Endodermal cell (in vitro differentiated cells): ENCODE data around the gene PNPLA7. TPM values are rescaled to one million over a fixed set of nuclear protein-coding genes. Genes with fewer than 3 reads are reported as not detected.

ENCODE experiments used
- DNase-seq: peaks from one replicate; pipeline ENCODE4 v3.0.0-alpha.2; 2017
- H3K27ac ChIP-seq: 2 replicates; pipeline ENCODE4 v1.5.1; 2013; ENCODE audit warnings: mild to moderate bottlenecking, low read depth, low read length, moderate library complexity
- H3K27me3 ChIP-seq: 2 replicates; pipeline ENCODE4 v1.6.1; 2013; ENCODE audit warnings: mild to moderate bottlenecking, low read length, moderate library complexity; ENCODE audit not compliant: insufficient read depth, control insufficient read depth, poor library complexity, severe bottlenecking
- H3K36me3 ChIP-seq: 2 replicates; pipeline ENCODE4 v1.7.0; 2013; ENCODE audit warnings: mild to moderate bottlenecking, low read length, moderate library complexity; ENCODE audit not compliant: control insufficient read depth, insufficient read depth
- H3K4me1 ChIP-seq: one replicate; pipeline ENCODE4 v1.7.0; 2013; ENCODE audit warnings: low read length; ENCODE audit not compliant: control insufficient read depth, insufficient read depth
- H3K4me3 ChIP-seq: 2 replicates; pipeline ENCODE4 v1.5.1; 2013; ENCODE audit warnings: mild to moderate bottlenecking, low read length, moderate library complexity
- H3K9ac ChIP-seq: 2 replicates; pipeline ENCODE4 v1.6.1; 2013; ENCODE audit warnings: mild to moderate bottlenecking, low read length, moderate library complexity; ENCODE audit not compliant: poor library complexity, severe bottlenecking; ENCODE audit errors: extremely low read depth
- H3K9me3 ChIP-seq: 2 replicates; pipeline ENCODE4 v1.6.1; 2013; ENCODE audit warnings: mild to moderate bottlenecking, low read length, moderate library complexity; ENCODE audit not compliant: control insufficient read depth
- H3K27ac Mint-ChIP-seq: 2 replicates; pipeline ENCODE4 v1.8.0; 2020; ENCODE audit warnings: mixed read lengths
- H3K27me3 Mint-ChIP-seq: 2 replicates; pipeline ENCODE4 v1.8.0; 2021; ENCODE audit warnings: mild to moderate bottlenecking, mixed read lengths; ENCODE audit not compliant: insufficient read depth
- H3K36me3 Mint-ChIP-seq: 2 replicates; pipeline ENCODE4 v1.8.0; 2020; ENCODE audit warnings: low read depth, mixed read lengths
- H3K4me1 Mint-ChIP-seq: 2 replicates; pipeline ENCODE4 v1.8.0; 2020; ENCODE audit warnings: mixed read lengths
- H3K4me3 Mint-ChIP-seq: 2 replicates; pipeline ENCODE4 v1.8.0; 2020; ENCODE audit warnings: mild to moderate bottlenecking, moderate library complexity, mixed read lengths
- H3K9me3 Mint-ChIP-seq: 2 replicates; pipeline ENCODE4 v1.8.0; 2020; ENCODE audit warnings: mild to moderate bottlenecking, mixed read lengths
- WGBS, 2 experiments: methylation state at CpG; one replicate each; pipeline versions ENCODE4 v1.1.5 to v1.1.7; 2013; ENCODE audit warnings: missing lambda C conversion rate in 2 of 2, mixed read lengths in 1 of 2; ENCODE audit not compliant: insufficient coverage in 1 of 2, insufficient read length in 1 of 2; 5-methylcytosine and 5-hydroxymethylcytosine counted together
- total RNA-seq, 2 donors: library from RNA; stranded (reverse); fragmentation: NEBNext Ultra II Directional in 1 of 2; extraction: Animal tissue kit (Norgen Biotek cat#: 25700) in 1 of 2; gene quantifications; 2 replicates in 1 of 2; 3 replicates in 1 of 2; pipeline ENCODE4 v1.2.1, GENCODE V29; 2021
- TF ChIP-seq, protein P1 (sequence below): fragments of 200-600 bp; sonication (generic); conservative IDR thresholded peaks from 2 replicates; pipeline ENCODE4 v1.5.0; 2021; ENCODE audit warnings: antibody characterized with exemption, mild to moderate bottlenecking

The PNPLA7 gene
- total RNA-seq, 2 donors from 2014 or later = 2.0 to 2.4 TPM

DNA sequence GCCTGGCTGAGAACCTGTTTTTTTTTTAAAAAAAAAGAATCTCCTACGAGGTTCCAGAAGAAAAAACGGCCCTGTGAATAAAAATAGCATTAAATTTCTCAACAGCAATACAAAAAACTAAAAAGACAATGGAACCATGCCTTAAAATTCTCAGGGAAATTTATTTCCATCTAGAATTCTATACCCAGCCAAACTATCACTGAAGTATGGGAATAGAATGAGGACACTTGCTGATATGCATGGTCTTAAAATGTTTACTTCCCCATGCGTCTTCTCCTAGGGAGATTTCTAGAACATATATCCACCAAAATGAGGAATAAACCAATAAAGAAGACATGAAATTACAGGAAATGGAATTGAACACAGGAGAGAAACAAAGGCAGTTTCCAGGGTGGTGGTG, 74.5 kb downstream of the PNPLA7 start:
- Histone ChIP-seq H3K27ac (no peak overlapping the region), H3K36me3 (no peaks in the 10 kb centered on the region), H3K4me1 (no peaks in the 10 kb centered on the region), H3K9me3 (peaks cover 7% of the 10 kb centered on the region), H3K4me3 (no peak overlapping the region), H3K27me3 (no peaks in the 10 kb centered on the region), H3K9ac (no peak overlapping the region)
- peaks cover 2% of the 10 kb centered on the region for H3K36me3 Mint-ChIP-seq
- WGBS, 2 experiments = 75 to 80% methylated on average over 2 of the region's 3 CpGs
- H3K9me3 Mint-ChIP-seq = peaks cover 38% of the 10 kb centered on the region
- H3K27ac Mint-ChIP-seq = no peak overlapping the region
- TF ChIP-seq, protein P1, sequence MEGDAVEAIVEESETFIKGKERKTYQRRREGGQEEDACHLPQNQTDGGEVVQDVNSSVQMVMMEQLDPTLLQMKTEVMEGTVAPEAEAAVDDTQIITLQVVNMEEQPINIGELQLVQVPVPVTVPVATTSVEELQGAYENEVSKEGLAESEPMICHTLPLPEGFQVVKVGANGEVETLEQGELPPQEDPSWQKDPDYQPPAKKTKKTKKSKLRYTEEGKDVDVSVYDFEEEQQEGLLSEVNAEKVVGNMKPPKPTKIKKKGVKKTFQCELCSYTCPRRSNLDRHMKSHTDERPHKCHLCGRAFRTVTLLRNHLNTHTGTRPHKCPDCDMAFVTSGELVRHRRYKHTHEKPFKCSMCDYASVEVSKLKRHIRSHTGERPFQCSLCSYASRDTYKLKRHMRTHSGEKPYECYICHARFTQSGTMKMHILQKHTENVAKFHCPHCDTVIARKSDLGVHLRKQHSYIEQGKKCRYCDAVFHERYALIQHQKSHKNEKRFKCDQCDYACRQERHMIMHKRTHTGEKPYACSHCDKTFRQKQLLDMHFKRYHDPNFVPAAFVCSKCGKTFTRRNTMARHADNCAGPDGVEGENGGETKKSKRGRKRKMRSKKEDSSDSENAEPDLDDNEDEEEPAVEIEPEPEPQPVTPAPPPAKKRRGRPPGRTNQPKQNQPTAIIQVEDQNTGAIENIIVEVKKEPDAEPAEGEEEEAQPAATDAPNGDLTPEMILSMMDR = no peak
- no peak for DNase-seq
- no peak overlapping the region for H3K4me3 Mint-ChIP-seq
- no peaks in the 10 kb centered on the region for H3K4me1 Mint-ChIP-seq
- H3K27me3 Mint-ChIP-seq = peaks cover 3% of the 10 kb centered on the region

DNA sequence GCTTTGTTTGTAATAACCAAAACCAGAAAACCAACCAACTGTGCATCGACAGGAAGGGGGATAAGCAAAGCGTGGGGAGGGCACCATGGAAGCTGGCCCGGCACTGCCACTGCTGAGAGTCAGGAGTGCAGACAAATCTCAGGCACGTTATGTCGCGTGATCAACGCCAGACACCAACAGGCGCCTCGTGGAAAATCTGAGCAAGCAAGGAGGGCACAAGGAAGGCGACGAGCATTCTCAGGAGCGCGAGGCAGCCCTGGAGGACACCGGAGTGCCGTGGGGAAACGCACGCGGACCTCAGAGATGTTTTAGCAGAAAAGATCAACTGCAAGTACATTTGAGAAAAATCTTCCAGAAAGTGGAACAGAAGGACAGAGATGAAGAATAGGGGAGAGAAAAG, 75.9 kb downstream of the PNPLA7 start:
- H3K27ac ChIP-seq = no peak overlapping the region
- Mint-ChIP-seq H3K4me1 (no peaks in the 10 kb centered on the region), H3K4me3 (no peak overlapping the region), H3K27me3 (peaks cover 3% of the 10 kb centered on the region), H3K36me3 (peaks cover 2% of the 10 kb centered on the region), H3K27ac (no peak overlapping the region), H3K9me3 (peaks cover 38% of the 10 kb centered on the region)
- no peak overlapping the region for H3K9ac ChIP-seq
- TF ChIP-seq, protein P1 = no peak
- H3K4me1 ChIP-seq = no peaks in the 10 kb centered on the region
- 92 to 97% methylated on average over 18 of the region's 18 CpGs for WGBS, 2 experiments
- peaks cover 7% of the 10 kb centered on the region for H3K9me3 ChIP-seq
- H3K4me3 ChIP-seq = no peak overlapping the region
- DNase-seq = no peak
- no peaks in the 10 kb centered on the region for H3K36me3 ChIP-seq
- H3K27me3 ChIP-seq = no peaks in the 10 kb centered on the region

DNA sequence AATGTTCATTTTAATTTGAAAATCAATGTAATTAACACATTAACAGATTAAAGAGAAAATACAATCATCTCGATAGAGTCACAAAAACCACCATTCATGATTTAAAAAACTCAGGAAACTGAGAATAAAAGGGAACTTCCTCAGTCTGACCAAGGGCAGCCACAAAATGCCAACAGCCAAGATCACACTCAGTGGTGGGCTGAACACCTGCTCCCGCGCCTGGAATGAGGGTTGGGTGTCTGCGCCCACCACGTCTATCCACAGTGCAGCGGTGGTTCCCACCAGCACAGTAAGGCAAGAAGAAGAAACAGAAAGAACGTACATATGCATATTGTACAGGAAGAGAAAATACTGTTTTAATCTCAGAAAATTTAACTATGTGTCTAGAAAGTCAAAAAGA, 79.4 kb downstream of the PNPLA7 start:
- WGBS, 2 experiments = 90 to 100% methylated on average over 1 to 6 of the region's 7 CpGs
- Histone ChIP-seq H3K27ac (no peak overlapping the region), H3K36me3 (no peaks in the 10 kb centered on the region), H3K27me3 (no peaks in the 10 kb centered on the region), H3K4me3 (no peak overlapping the region), H3K4me1 (no peaks in the 10 kb centered on the region), H3K9me3 (peaks cover 2% of the 10 kb centered on the region), H3K9ac (no peak overlapping the region)
- peaks cover 30% of the 10 kb centered on the region for H3K9me3 Mint-ChIP-seq
- no peak for DNase-seq
- no peaks in the 10 kb centered on the region for H3K4me1 Mint-ChIP-seq
- H3K27me3 Mint-ChIP-seq = peaks cover 3% of the 10 kb centered on the region
- peaks cover 2% of the 10 kb centered on the region for H3K36me3 Mint-ChIP-seq
- TF ChIP-seq, protein P1 = no peak
- H3K27ac Mint-ChIP-seq = no peak overlapping the region
- H3K4me3 Mint-ChIP-seq = no peak overlapping the region
